ENCODE results near the gene KRTAP5-11. TPM values are rescaled to one million over a fixed set of nuclear protein-coding genes. Genes with fewer than 3 reads are reported as not detected.
A peak's percentile ranks its signal among the peaks of the same experiment; 100 is the strongest.
"Not testable (repeated sequence)": the region's sequence is repeated elsewhere in the genome, so short reads cannot be mapped to it uniquely, and the experiment has no call there.

The KRTAP5-11 gene
- polyA plus RNA-seq, 3 donors, result 0.27 to 0.83 TPM; not detected in 1

GRCh38 chr11:71582969-71583368 is 294 bp upstream of the KRTAP5-11 start:
- not testable (repeated sequence) for DNase-seq

DNA sequence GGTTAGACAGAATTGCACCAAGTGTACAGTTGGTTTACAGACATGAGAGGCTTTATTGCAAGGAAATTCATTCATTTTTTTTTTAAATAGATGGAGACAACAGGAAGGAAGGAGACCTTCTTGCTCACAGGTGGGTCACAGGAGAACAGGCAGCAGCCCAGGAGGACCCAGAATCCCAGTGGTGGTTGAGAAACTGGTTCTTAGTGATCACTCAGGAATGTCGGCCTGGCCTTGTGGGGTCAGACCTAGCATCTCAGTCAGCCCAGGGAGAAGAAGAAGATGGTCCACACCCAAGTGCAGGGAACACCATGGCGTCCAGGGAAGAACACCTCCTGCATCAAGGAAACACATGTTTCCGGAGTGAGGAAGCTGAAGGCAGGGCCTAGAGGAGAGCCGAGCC is 849 bp downstream of the KRTAP5-11 start:
- no peak for DNase-seq

- peak; percentile 31 for DNase-seq
Observed at GRCh38 chr11:71580057-71581003, 2.3 kb downstream of the KRTAP5-11 start.

DNA sequence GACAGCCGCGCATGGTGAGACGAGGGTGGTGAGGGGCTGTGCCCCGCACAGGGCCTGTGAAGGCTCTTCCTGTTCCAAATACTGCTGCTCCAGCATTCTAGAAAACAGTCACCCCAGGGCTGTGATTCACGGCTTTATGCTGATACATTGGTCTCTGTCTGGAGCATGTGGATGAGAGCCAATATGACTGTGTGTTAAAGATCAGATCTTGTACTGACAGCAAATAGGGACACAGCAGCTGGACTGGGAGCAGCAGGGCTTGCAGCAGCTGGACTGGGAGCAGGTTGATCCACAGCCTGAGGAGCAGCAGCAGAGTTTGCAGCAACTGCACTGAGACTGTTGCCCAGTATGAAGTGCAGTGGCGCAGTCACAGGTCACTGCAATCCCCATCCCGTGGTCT is 3.2 kb downstream of the KRTAP5-11 start:
- DNase-seq, result not testable (repeated sequence)

- no peak for DNase-seq
Observed at GRCh38 chr11:71577469-71578004, 5.1 kb downstream of the KRTAP5-11 start.

- not testable (repeated sequence) for DNase-seq
Observed at GRCh38 chr11:71576688-71577465, 5.8 kb downstream of the KRTAP5-11 start.

DNA sequence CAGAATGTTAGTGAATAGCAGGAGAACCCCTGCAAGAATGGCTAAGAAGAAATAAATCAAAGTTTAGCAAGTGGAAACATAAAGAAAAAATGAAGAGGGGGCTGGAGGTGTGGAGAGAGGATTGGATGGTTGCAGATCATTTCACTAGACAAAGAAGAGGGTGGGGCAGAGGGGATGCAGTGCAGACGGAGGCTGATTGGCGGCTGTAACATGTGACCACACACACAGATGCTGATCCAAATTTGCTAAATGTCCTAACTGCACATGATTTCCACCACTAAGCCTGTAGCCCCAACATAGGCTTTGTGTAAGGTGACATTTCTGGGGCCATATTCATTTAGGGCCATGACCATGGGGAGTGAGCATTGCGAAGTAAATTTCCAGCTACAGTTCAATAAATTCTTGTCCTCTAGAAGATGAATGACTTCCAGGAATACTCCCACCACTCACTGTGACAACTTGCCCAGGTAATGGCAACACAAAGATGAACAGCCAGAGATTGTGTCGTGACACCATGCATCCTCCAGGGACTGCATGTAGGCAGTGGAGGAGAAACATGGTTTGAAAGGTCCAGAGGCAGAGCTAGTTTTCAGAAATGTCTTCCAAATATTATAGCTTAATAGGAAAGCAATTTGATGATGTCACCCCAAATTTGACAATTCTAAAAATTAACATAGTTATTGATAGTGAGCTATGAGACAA is 6.8 kb downstream of the KRTAP5-11 start:
- DNase-seq, result no peak

GRCh38 chr11:71574418-71574817 is 8.3 kb downstream of the KRTAP5-11 start:
- DNase-seq, result no peak

- DNase-seq, result no peak
Observed at GRCh38 chr11:71572811-71573210, 9.9 kb downstream of the KRTAP5-11 start.

- DNase-seq, result not testable (repeated sequence)
Observed at GRCh38 chr11:71571101-71571850, 11.4 kb downstream of the KRTAP5-11 start.

GRCh38 chr11:71568704-71569349 is 13.8 kb downstream of the KRTAP5-11 start:
- peak; percentile 29 for DNase-seq

- DNase-seq, result not testable (repeated sequence)
Observed at GRCh38 chr11:71567633-71568032, 15.0 kb downstream of the KRTAP5-11 start.

- DNase-seq, result not testable (repeated sequence)
Observed at GRCh38 chr11:71566626-71567599, 15.8 kb downstream of the KRTAP5-11 start.

- DNase-seq, result no peak
Observed at GRCh38 chr11:71566081-71566620, 16.5 kb downstream of the KRTAP5-11 start.

- no peak for DNase-seq
Observed at GRCh38 chr11:71565263-71565662, 17.4 kb downstream of the KRTAP5-11 start, which contains the start of gene KRTAP5-10. Gene KRTAP5-10, plus strand, starts transcription at chr11:71565563. Its CDS starts 25 bp downstream, at chr11:71565588.

DNA sequence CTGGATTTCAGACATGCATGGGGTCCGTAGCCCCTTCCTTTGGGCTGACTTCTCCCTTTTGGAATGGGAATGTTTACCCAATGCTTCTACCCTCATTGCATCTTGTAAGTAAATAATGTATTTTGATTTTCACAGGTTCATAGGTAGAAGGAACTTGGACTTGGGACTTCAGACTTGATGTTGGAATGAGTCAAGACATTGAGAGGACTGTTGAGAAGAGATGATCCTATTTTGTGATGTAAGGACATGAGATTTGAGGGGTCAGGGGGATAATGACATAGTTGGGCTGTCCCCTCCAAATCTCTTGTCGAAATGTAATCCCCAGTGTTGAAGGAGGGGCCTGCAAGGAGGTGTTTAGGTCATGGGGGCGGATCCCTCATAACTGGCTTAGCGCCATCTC is 18.2 kb downstream of the KRTAP5-11 start:
- DNase-seq, result no peak

GRCh38 chr11:71563406-71563805 is 19.3 kb downstream of the KRTAP5-11 start:
- DNase-seq, result no peak

DNA sequence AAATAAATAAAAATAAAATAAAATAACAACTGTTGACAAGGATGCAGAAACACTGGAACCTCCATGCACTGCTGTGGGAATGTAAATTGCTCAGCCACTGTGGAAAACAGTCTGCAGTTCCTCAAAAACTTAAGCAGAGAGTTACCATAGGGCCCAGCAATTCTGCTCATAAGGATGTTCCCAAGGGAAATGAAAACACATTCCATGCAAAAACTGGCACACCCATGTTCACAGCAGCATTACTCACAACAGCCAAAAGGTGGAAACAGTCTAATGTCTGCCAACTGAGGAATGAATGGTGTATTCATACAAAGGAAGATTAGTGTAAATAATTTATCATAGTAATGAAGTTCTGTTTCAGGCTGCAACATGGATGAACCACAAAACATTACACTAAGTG is 20.6 kb downstream of the KRTAP5-11 start:
- no peak for DNase-seq

DNA sequence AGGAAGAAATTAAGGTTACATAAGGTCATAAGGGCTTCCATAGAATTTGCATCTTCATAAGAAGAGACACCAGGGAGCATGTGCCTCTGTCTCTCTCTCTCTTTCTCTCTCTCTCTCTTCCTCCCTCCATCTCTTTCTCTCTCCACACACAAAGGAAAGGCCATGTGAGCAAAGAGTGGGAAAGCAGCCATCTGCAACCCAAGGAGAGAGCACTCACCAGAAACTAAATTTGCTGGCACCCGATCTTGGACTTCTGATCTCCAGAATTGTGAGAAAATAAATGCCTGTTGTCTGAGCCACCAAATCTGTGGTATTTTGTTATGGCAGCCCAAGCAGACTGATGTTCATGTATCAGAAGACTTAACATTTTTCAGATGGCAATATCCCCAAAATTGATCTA is 23.7 kb downstream of the KRTAP5-11 start:
- DNase-seq, result no peak

Data from renal pelvis (tissue), 4 donors.